A549 (cell line): Measurements from ENCODE around the gene TUBGCP6. TPM values are rescaled to one million over a fixed set of nuclear protein-coding genes. Genes with fewer than 3 reads are reported as not detected.

Experiments used
- ATAC-seq, 2 experiments: fragments of 200-7000 bp in 1 of 2; fragments of >200 bp in 1 of 2; cut with Nextera tagmentation in 1 of 2; cut with Tn5 transposase in 1 of 2; 3 replicates each; pipeline versions ENCODE4 v1.8.0 to v1.9.1; 2018 to 2020; ENCODE audit warnings: mild to moderate bottlenecking in 1 of 2, moderate library complexity in 1 of 2
- CTCF ChIA-PET: fragments of 300-600 bp; sonication (Branson Sonifier 250); formaldehyde crosslinking; extraction: SDS; loops from one replicate; lab custom pipeline; 2021; ENCODE audit warnings: antibody characterized with exemption, inconsistent platforms; lab: Yijun Ruan, JAX
- POLR2A ChIA-PET: fragments of 350-600 bp; formaldehyde crosslinking; extraction: SDS; loops from one replicate; lab custom pipeline; 2021; ENCODE audit warnings: antibody characterized with exemption, inconsistent platforms; lab: Yijun Ruan, JAX
- DNase-seq, 2 experiments: peaks; one replicate each; pipeline versions ENCODE4 v3.0.0 to v3.0.0-alpha.2; 2011 to 2016; ENCODE audit warnings: low read depth in 1 of 2, low spot score in 1 of 2
- FAIRE-seq: peaks from 2 replicates; lab custom pipeline; 2011; peaks lifted over from hg19 to GRCh38; lab: Jason Lieb, UNC
- H3K27ac ChIP-seq, 2 experiments: fragments of >200 bp; sonication (Bioruptor Twin); formaldehyde crosslinking; 3 replicates each; pipeline ENCODE4 v1.5.1; 2016 to 2017
- H3K4me1 ChIP-seq: fragments of >200 bp; sonication (Bioruptor Twin); formaldehyde crosslinking; 3 replicates; pipeline ENCODE4 v1.6.1; 2016
- H3K4me2 ChIP-seq: fragments of >200 bp; sonication (Bioruptor Twin); formaldehyde crosslinking; 3 replicates; pipeline ENCODE4 v1.6.1; 2016
- H3K4me3 ChIP-seq: fragments of >200 bp; sonication (Bioruptor Twin); formaldehyde crosslinking; 3 replicates; pipeline ENCODE4 v1.5.1; 2016
- H3K9me3 ChIP-seq: fragments of >200 bp; sonication (Bioruptor Twin); formaldehyde crosslinking; 3 replicates; pipeline ENCODE4 v1.6.1; 2016
- BCL3 ChIP-seq: fragments of >200 bp; sonication (Bioruptor Twin); formaldehyde crosslinking; IDR thresholded peaks from 3 replicates; pipeline ENCODE4 v1.6.1; 2016
- BHLHE40 ChIP-seq: IDR thresholded peaks from 2 replicates; pipeline ENCODE4 v1.6.1; 2012; ENCODE audit warnings: low read depth, low read length, inconsistent platforms
- CBX8 ChIP-seq: fragments of 200-600 bp; sonication (generic); IDR thresholded peaks from 2 replicates; pipeline ENCODE4 v1.6.1; 2016
- CHD2 ChIP-seq: fragments of 150-350 bp; IDR thresholded peaks from 2 replicates; pipeline ENCODE4 v1.6.1; 2014; ENCODE audit warnings: low read length; ENCODE audit not compliant: partially characterized antibody
- CHD4 ChIP-seq: fragments of 200-600 bp; sonication (generic); IDR thresholded peaks from 2 replicates; pipeline ENCODE4 v1.6.1; 2016; ENCODE audit warnings: antibody characterized with exemption, mild to moderate bottlenecking, borderline replicate concordance
- CTCF ChIP-seq: fragments of >200 bp; sonication (Bioruptor Twin); formaldehyde crosslinking; IDR thresholded peaks from 3 replicates; pipeline ENCODE4 v1.5.1; 2016
- EHF ChIP-seq: fragments of 250-450 bp; sonication (Bioruptor Pico); IDR thresholded peaks from 2 replicates; pipeline ENCODE4 v1.5.0; 2020; ENCODE audit warnings: mild to moderate bottlenecking
- ELK1 ChIP-seq: fragments of 150-350 bp; IDR thresholded peaks from 2 replicates; pipeline ENCODE4 v1.6.1; 2014; ENCODE audit warnings: low read depth, mild to moderate bottlenecking, low read length
- ESRRA ChIP-seq: fragments of 150-350 bp; IDR thresholded peaks from 2 replicates; pipeline ENCODE4 v1.6.1; 2014; ENCODE audit warnings: mild to moderate bottlenecking, low read length, borderline replicate concordance
- FOSB ChIP-seq: fragments of 250-450 bp; sonication (Bioruptor Pico); IDR thresholded peaks from 2 replicates; pipeline ENCODE4 v1.5.0; 2020; ENCODE audit warnings: mild to moderate bottlenecking, moderate library complexity
- GATA3 ChIP-seq: IDR thresholded peaks from 2 replicates; pipeline ENCODE4 v1.6.1; 2012; ENCODE audit warnings: borderline replicate concordance
- HOXB5 ChIP-seq: fragments of 250-450 bp; sonication (Bioruptor Pico); IDR thresholded peaks from 2 replicates; pipeline ENCODE4 v1.5.0; 2020; ENCODE audit warnings: mild to moderate bottlenecking, moderate library complexity
- MAX ChIP-seq: IDR thresholded peaks from 2 replicates; pipeline ENCODE4 v1.6.1; 2012
- RCOR1 ChIP-seq: fragments of 150-350 bp; IDR thresholded peaks from 2 replicates; pipeline ENCODE4 v1.6.1; 2014; ENCODE audit warnings: antibody characterized with exemption, low read length, low read depth
- USF2 ChIP-seq: fragments of 450-650 bp; IDR thresholded peaks from 2 replicates; pipeline ENCODE4 v1.6.1; 2014; ENCODE audit warnings: antibody characterized with exemption
- ZC3H11A ChIP-seq: fragments of 450-650 bp; IDR thresholded peaks from 2 replicates; pipeline ENCODE4 v1.6.1; 2014; ENCODE audit warnings: antibody characterized with exemption, mild to moderate bottlenecking
- WGBS: methylation state at CpG from one replicate; pipeline ENCODE4 v1.1.6; 2017; ENCODE audit errors: missing lambda C conversion rate; 5-methylcytosine and 5-hydroxymethylcytosine counted together
- polyA plus RNA-seq, 4 experiments: library from polyadenylated mRNA; depleted of rRNA in 3 of 4; stranded (reverse); fragments of >200 nt; fragmentation: RNase III in 1 of 4; extraction: RNeasy Plus Mini Kit Qiagen cat#74134 plus additional on column Dnase treatment in 1 of 4; gene quantifications; 2 replicates in 3 of 4; 3 replicates in 1 of 4; pipeline ENCODE4 v1.2.3, GENCODE V29; 2011 to 2017

The TUBGCP6 gene
- polyA plus RNA-seq, 2 of the 4 experiments (the other 2 are of a cell fraction): 6.5 to 14.2 TPM

- 89% methylated on average over 10 of the region's 15 CpGs for WGBS
- no peak for TF ChIP-seq MAX
- no peak for TF ChIP-seq GATA3
- no peak for TF ChIP-seq BCL3
- no peak for TF ChIP-seq ELK1
- TF ChIP-seq BHLHE40: no peak
- H3K4me3 ChIP-seq: no peak overlapping the region
- ChIA-PET CTCF (interaction anchor here (1.1 to 4.8 kb wide), 3 partner anchors 9 to 13 kb away, joined by 4 to 27 read pairs (median 4); partner anchors contain the start of gene HDAC10), POLR2A (no interaction called here)
- ATAC-seq: no peak
- H3K9me3 ChIP-seq: no peaks in the 10 kb centered on the region
- H3K4me1 ChIP-seq: peaks cover 44% of the 10 kb centered on the region
- DNase-seq: no peak
- FAIRE-seq: no peak
- no peak overlapping the region for H3K27ac ChIP-seq
- no peak overlapping the region for H3K4me2 ChIP-seq
These were observed 20.3 kb upstream of the TUBGCP6 start for GRCh38 chr22:50264946-50265669.

- Histone ChIP-seq H3K4me1 (peaks cover 40% of the 10 kb centered on the region), H3K4me3 (no peak overlapping the region), H3K9me3 (no peaks in the 10 kb centered on the region), H3K27ac (no peak overlapping the region), H3K4me2 (no peak overlapping the region)
- DNase-seq: no peak
- ATAC-seq: no peak
- CTCF ChIA-PET: interaction anchor here (1.1 to 4.8 kb wide), 7 partner anchors 10 to 261 kb away, joined by 4 to 27 read pairs (median 4); partner anchors contain the start of genes HDAC10 and SCO2
- WGBS: 92% methylated on average over 6 of the region's 15 CpGs
- FAIRE-seq: no peak
- no peak for TF ChIP-seq RCOR1
- TF ChIP-seq CBX8: no peak
- TF ChIP-seq ZC3H11A: no peak
- TF ChIP-seq CHD2: no peak
- no peak for TF ChIP-seq FOSB (CRISPR knock-in tag)
- no peak for TF ChIP-seq HOXB5 (CRISPR knock-in tag)
- no peak for TF ChIP-seq CHD4
- no peak for TF ChIP-seq ESRRA
- TF ChIP-seq CTCF: no peak
- TF ChIP-seq EHF (CRISPR knock-in tag): no peak
- TF ChIP-seq USF2: no peak
- no peak for TF ChIP-seq MAX
- TF ChIP-seq, all 56 proteins: peak for 0
- POLR2A ChIA-PET: no interaction called here
These were observed 19.4 kb upstream of the TUBGCP6 start for GRCh38 chr22:50264104-50264745.
